Esophagus squamous epithelium (tissue), 5 donors: ENCODE data around the gene SNX10. TPM values are rescaled to one million over a fixed set of nuclear protein-coding genes. Genes with fewer than 3 reads are reported as not detected.

ENCODE experiments used
- DNase-seq: peaks from one replicate; lab custom pipeline; 2025; lab: John Stamatoyannopoulos, UW
- H3K27ac ChIP-seq, 4 donors: fragments of 200-600 bp; sonication (generic); one replicate each; pipeline ENCODE4 v1.5.1; 2016 to 2019; ENCODE audit warnings: mild to moderate bottlenecking in 1 of 4
- H3K27me3 ChIP-seq, 4 donors: fragments of 200-600 bp; sonication (generic); 1 replicate in 3 of 4; 2 replicates in 1 of 4; pipeline versions ENCODE4 v1.5.1 to v1.6.0; 2017 to 2021; ENCODE audit warnings: antibody characterized with exemption in 1 of 4
- H3K36me3 ChIP-seq, 3 donors: fragments of 200-600 bp; sonication (generic); one replicate each; pipeline ENCODE4 v1.5.1; 2016 to 2019
- H3K4me1 ChIP-seq, 3 donors: fragments of 200-600 bp; sonication (generic); one replicate each; pipeline ENCODE4 v1.5.1; 2017 to 2019
- H3K4me3 ChIP-seq, 4 donors: fragments of 200-600 bp; sonication (generic); 1 replicate in 3 of 4; 2 replicates in 1 of 4; pipeline ENCODE4 v1.5.1; 2016 to 2019; ENCODE audit warnings: mild to moderate bottlenecking in 2 of 4, moderate library complexity in 1 of 4
- H3K9me3 ChIP-seq, 3 donors: fragments of 200-600 bp; sonication (generic); one replicate each; pipeline ENCODE4 v1.5.1; 2016 to 2019
- CTCF ChIP-seq, 6 experiments: fragments of 450-650 bp in 4 of 6; fragments of 200-600 bp in 2 of 6; sonication (generic) in 2 of 6; IDR thresholded peaks; one replicate each; pipeline ENCODE4 v1.5.1; 2016 to 2019; ENCODE audit warnings: antibody characterized with exemption in 6 of 6, mild to moderate bottlenecking in 4 of 6, moderate library complexity in 4 of 6
- POLR2A ChIP-seq, 4 donors: fragments of 450-650 bp; IDR thresholded peaks; one replicate each; pipeline ENCODE4 v1.6.1; 2017; ENCODE audit warnings: antibody characterized with exemption in 4 of 4, mild to moderate bottlenecking in 4 of 4, moderate library complexity in 3 of 4
- WGBS, 2 donors: methylation state at CpG; one replicate each; pipeline ENCODE4 v1.1.5; 2018; 5-methylcytosine and 5-hydroxymethylcytosine counted together
- intact Hi-C: fragments of 100-400 bp; cut with DNase I; formaldehyde crosslinking; loops from one replicate; pipeline ENCODE4 v1.15.0; 2022
- total RNA-seq, 4 donors: library from RNA; depleted of rRNA; stranded (reverse); fragments of >200 nt; gene quantifications; one replicate each; pipeline ENCODE4 v1.1.0, GENCODE V29; 2016
- donor health status: DM: yes; HTN: yes; CAD: no.

Gene SNX10
- total RNA-seq, 4 donors from 2014 or later = 2.7 to 7.4 (median 3.6) TPM; not detected in 1

GRCh38 chr7:26328498-26329390 lies 37.1 kb downstream of the SNX10 start:
- no peak overlapping the region for H3K4me3 ChIP-seq
- no peak overlapping the region for H3K27ac ChIP-seq
- no peaks in the 10 kb centered on the region for H3K27me3 ChIP-seq
- DNase-seq = no peak
- TF ChIP-seq CTCF (IDR thresholded peaks at IDR 0.05) = no peak
- no peak for TF ChIP-seq POLR2A (IDR thresholded peaks at IDR 0.05)
- 84 to 97% methylated on average over 7 of the region's 7 CpGs for WGBS, 2 donors
- no peaks in the 10 kb centered on the region for H3K9me3 ChIP-seq
- no peaks in the 10 kb centered on the region for H3K36me3 ChIP-seq
- H3K4me1 ChIP-seq = no peaks in the 10 kb centered on the region
- intact Hi-C loops = no loop called here

- TF ChIP-seq CTCF (IDR thresholded peaks at IDR 0.05) (no peak), POLR2A (IDR thresholded peaks at IDR 0.05) (no peak)
- Histone ChIP-seq H3K4me3 (no peak overlapping the region), H3K36me3 (no peaks in the 10 kb centered on the region), H3K27me3 (no peaks in the 10 kb centered on the region), H3K9me3 (no peaks in the 10 kb centered on the region), H3K4me1 (no peaks in the 10 kb centered on the region), H3K27ac (no peak overlapping the region)
- no peak for DNase-seq
- intact Hi-C loops = no loop called here
- 82% methylated on average over 12 to 13 of the region's 13 CpGs for WGBS, 2 donors
These were observed 38.0 kb downstream of the SNX10 start for GRCh38 chr7:26329520-26330255.

DNA sequence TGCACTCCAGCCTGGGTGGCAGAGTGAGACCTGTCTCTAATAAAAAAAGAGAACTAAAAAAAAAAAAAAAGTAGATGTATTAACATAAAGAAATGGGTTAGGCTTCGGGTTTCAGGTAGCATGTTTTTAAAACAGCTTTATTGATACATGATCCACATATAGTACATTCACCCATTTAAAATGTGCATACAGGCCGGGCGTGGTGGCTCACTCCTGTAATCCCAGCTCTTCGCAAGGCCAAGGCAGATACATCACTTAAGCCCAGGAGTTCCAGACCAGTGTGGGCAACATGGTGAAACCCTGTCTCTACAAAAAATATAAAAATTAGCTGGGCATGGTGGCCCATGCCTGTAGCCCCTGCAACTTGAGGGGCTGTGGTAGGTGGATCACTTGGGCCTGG lies 39.5 kb downstream of the SNX10 start:
- H3K4me1 ChIP-seq = no peaks in the 10 kb centered on the region
- intact Hi-C loops = no loop called here
- H3K4me3 ChIP-seq = no peak overlapping the region
- 90 to 96% methylated on average over 4 of the region's 4 CpGs for WGBS, 2 donors
- no peaks in the 10 kb centered on the region for H3K9me3 ChIP-seq
- H3K36me3 ChIP-seq = no peaks in the 10 kb centered on the region
- no peaks in the 10 kb centered on the region for H3K27me3 ChIP-seq
- H3K27ac ChIP-seq = no peak overlapping the region
- no peak for DNase-seq
- TF ChIP-seq CTCF (IDR thresholded peaks at IDR 0.05) (no peak), POLR2A (IDR thresholded peaks at IDR 0.05) (no peak)

DNA sequence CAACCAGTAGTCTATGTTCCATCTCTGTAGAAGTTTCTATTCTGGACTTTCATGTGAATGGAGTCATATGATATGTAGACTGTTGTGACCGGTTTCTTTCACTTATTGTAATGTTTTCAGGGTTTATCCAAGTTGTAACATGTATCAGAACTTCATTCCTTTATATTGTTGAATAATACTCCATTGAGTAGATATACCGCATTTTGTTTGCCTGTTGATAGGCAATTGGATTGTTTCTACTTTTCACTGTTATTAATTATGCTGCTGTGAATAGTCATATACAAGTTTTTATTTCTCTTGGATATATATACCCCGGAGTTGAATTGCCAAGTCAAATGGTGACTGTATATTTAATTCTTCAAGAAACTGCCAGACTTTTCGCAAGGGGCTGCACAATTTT lies 40.1 kb downstream of the SNX10 start:
- Histone ChIP-seq H3K27ac (no peak overlapping the region), H3K36me3 (no peaks in the 10 kb centered on the region), H3K4me3 (no peak overlapping the region), H3K27me3 (no peaks in the 10 kb centered on the region), H3K9me3 (no peaks in the 10 kb centered on the region), H3K4me1 (no peaks in the 10 kb centered on the region)
- WGBS, 2 donors = 72 to 89% methylated on average over 4 of the region's 4 CpGs
- TF ChIP-seq CTCF (IDR thresholded peaks at IDR 0.05) = no peak
- no peak for TF ChIP-seq POLR2A (IDR thresholded peaks at IDR 0.05)
- DNase-seq = no peak
- intact Hi-C loops = no loop called here

GRCh38 chr7:26332698-26333097 lies 41.0 kb downstream of the SNX10 start:
- Histone ChIP-seq H3K36me3 (no peaks in the 10 kb centered on the region), H3K4me1 (no peaks in the 10 kb centered on the region), H3K27me3 (no peaks in the 10 kb centered on the region), H3K9me3 (no peaks in the 10 kb centered on the region), H3K4me3 (no peak overlapping the region), H3K27ac (no peak overlapping the region)
- TF ChIP-seq POLR2A (IDR thresholded peaks at IDR 0.05) (no peak), CTCF (IDR thresholded peaks at IDR 0.05) (no peak)
- DNase-seq = no peak
- 84 to 87% methylated on average over 2 of the region's 2 CpGs for WGBS, 2 donors
- intact Hi-C loops = no loop called here
